Measurements from ENCODE around the gene ARHGAP29.
A peak's percentile ranks its signal among the peaks of the same experiment; 100 is the strongest.

Gene ARHGAP29

DNA sequence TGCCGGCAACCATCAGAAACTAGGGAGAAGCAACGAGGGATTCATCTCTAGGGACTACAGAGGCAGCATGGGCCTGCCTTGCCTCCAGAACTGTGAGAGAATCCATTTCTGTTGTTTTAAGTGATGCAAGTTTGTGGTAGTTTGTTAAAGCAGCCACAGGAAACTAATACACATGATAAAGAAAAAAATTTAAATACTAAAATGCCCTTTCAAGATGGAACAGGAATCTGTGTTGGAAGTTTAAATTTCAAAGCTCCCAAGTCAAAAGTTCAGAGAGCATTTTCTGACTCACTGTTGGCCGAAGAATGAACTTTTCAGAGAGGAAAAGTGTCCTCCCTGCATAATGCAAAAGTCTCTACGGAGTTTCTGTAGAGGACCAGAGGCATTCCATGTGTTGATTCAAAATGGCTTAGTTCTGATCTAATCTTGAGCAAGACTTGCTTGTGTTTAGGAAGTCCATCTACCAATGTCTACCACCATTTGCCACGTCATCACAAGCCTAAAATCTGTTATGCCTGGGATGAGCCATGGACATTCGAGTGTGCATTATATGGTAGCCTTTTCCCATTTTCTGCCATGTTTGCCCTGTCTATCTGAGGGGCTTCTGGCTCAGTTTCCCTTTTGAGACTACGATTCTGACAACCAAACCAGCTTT is 22.4 kb upstream of the ARHGAP29 start:
- DNase-seq (ENCODE audit: low spot score): no peak

DNA sequence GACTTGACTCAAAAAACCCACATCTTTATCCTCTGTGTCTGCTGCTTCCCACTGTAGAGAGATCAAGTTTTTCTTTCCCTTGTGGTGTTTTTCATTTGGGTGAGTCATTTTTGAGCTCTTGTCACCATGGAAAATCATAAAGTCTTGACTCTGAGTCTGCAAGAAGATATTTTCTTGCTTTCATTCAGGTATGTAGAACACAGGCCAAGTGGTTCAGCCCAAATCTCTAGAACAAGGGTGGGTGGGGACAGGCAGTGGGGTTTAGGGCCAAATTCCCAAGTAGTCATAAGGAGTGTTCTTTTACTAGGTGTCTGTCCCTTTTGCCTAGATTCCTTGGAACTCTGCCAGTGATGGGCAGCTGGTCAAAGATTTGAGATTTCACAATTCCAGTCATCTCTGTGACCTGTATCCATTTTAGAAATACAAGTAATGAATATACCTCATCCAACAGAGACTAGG is 21.5 kb upstream of the ARHGAP29 start:
- DNase-seq (ENCODE audit: low spot score): peak; percentile 91

GRCh38 chr1:94257444-94257843 is 20.1 kb upstream of the ARHGAP29 start:
- DNase-seq (ENCODE audit: low spot score): no peak

- DNase-seq (ENCODE audit: low spot score): peak; percentile 73
These were observed 18.1 kb upstream of the ARHGAP29 start for GRCh38 chr1:94255476-94255875.

DNA sequence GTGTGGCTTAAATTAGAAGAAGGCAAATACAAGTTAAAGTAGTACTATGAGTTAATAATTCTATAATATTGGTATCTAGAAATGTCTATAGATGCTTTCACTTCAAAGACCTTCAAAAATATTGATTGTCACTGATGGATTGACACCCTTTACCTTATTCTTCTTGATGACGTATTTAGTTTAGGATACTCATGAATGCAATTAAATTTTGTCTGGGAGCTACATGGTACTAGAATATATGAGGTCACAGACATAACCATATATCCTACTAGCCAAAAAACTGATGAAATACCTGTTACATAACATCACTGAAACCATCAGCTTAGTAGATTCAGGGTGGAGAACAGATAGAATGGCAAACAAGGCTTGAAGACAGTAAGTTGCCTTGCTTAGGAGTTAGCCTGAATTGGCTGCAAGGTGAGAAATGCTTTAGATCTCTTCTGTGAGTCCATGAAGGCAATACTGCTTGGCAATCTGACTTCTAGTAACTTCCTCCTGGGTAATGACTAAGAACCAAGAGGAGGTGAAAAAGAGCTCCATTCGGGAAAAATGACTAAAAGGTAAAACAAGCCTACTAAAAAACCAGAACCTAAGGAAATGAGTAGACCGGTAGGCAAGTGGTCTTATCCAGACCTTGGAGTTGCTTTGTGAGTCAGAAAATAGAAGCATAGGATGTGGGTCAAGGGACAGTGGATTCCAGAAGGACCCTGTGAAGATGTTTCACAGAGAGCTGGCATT is 16.9 kb upstream of the ARHGAP29 start:
- DNase-seq (ENCODE audit: low spot score): no peak

GRCh38 chr1:94253456-94254017 is 16.2 kb upstream of the ARHGAP29 start:
- no peak for DNase-seq (ENCODE audit: low spot score)

GRCh38 chr1:94250341-94250740 is 13.0 kb upstream of the ARHGAP29 start:
- DNase-seq (ENCODE audit: low spot score): no peak

- no peak for DNase-seq (ENCODE audit: low spot score)
These were observed 11.7 kb upstream of the ARHGAP29 start for GRCh38 chr1:94248956-94249688.

- peak; percentile 89 for DNase-seq (ENCODE audit: low spot score)
These were observed 10.0 kb upstream of the ARHGAP29 start for GRCh38 chr1:94247138-94248094.

DNA sequence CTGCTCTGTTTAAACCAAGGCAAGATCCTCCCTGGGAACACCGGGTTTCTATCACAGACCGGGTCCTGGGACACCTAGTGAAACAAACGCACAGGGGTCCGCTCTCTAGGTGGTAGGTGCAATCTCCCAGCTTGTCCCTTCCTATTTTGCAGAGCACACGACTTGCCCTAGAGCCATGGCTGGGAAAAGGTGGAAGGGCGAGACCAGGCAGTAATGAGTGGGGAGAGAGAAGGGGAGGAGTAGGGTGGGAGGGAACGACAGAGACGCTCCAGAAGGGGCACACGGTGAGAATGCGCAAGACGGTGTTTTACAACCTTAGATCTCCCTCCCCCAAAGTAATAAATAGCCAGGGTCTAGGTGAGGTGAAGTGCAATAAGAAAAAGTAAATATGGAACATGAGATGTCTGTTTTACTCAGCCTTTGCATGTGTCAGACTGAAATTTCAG is 9.3 kb upstream of the ARHGAP29 start:
- DNase-seq (ENCODE audit: low spot score): no peak

GRCh38 chr1:94245747-94246438 is 8.5 kb upstream of the ARHGAP29 start:
- DNase-seq (ENCODE audit: low spot score): no peak

GRCh38 chr1:94244816-94245215 is 7.4 kb upstream of the ARHGAP29 start:
- no peak for DNase-seq (ENCODE audit: low spot score)

- DNase-seq (ENCODE audit: low spot score): no peak
These were observed 6.3 kb upstream of the ARHGAP29 start for GRCh38 chr1:94243665-94244064.

GRCh38 chr1:94240822-94241221 is 3.4 kb upstream of the ARHGAP29 start:
- DNase-seq (ENCODE audit: low spot score): no peak

GRCh38 chr1:94239796-94240195 is 2.4 kb upstream of the ARHGAP29 start:
- no peak for DNase-seq (ENCODE audit: low spot score)

DNA sequence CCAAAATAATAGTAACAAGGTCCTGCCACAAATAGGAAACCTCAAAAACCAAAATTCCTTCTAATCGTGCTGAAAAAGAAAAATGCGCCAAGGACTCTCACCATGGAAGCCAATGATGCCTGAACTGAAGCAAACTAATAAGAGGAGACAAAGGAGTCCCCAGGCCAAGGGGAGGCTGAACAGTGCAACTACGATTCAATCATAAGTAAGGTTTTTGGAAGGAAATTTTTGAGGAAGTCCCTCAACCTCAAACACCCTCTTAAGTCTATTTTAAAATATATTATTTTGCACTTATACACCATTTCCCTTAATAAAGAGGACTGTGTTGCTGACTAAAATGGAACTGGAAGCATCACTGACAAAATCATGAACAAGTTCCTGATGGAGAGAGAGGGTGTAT is 1.7 kb upstream of the ARHGAP29 start:
- DNase-seq (ENCODE audit: low spot score): no peak

- peak; percentile 42 for DNase-seq (ENCODE audit: low spot score)
These were observed 624 bp downstream of the ARHGAP29 start for GRCh38 chr1:94236630-94237290.

GRCh38 chr1:94236013-94236491 is 1.3 kb downstream of the ARHGAP29 start:
- DNase-seq (ENCODE audit: low spot score): no peak

GRCh38 chr1:94235189-94236012 is 2.0 kb downstream of the ARHGAP29 start:
- DNase-seq (ENCODE audit: low spot score): no peak
